HepG2 (cell line): ENCODE measurements around the gene DPEP3. TPM values are rescaled to one million over a fixed set of nuclear protein-coding genes. Genes with fewer than 3 reads are reported as not detected.
A peak's percentile ranks its signal among the peaks of the same experiment; 100 is the strongest.

Experiments used
- DZIP1 ChIP-seq: sonication (generic); formaldehyde crosslinking; IDR thresholded peaks from 2 replicates; pipeline ENCODE4 v1.5.0; 2020; ENCODE audit warnings: mild to moderate bottlenecking, missing genetic modification reagents
- EHMT2 ChIP-seq: fragments of 200-600 bp; sonication (generic); IDR thresholded peaks from 2 replicates; pipeline ENCODE4 v1.7.0; 2017; ENCODE audit warnings: antibody characterized with exemption, low read depth, low read length, borderline replicate concordance
- FOXJ3 ChIP-seq: sonication (generic); formaldehyde crosslinking; IDR thresholded peaks from 2 replicates; pipeline ENCODE4 v1.4.0; 2020; ENCODE audit warnings: missing genetic modification reagents, mild to moderate bottlenecking, borderline replicate concordance
- GFI1 ChIP-seq: sonication (generic); formaldehyde crosslinking; IDR thresholded peaks from 2 replicates; pipeline ENCODE4 v1.5.0; 2020; ENCODE audit warnings: missing genetic modification reagents, mild to moderate bottlenecking, borderline replicate concordance
- HMGA1 ChIP-seq: sonication (generic); formaldehyde crosslinking; conservative IDR thresholded peaks from 2 replicates; pipeline ENCODE4 v1.4.0; 2020; ENCODE audit warnings: missing genetic modification reagents
- KDM1A ChIP-seq: IDR thresholded peaks from 2 replicates; pipeline ENCODE4 v1.6.1; 2016; ENCODE audit warnings: missing compliant biosample characterization
- LBX2 ChIP-seq: sonication (generic); formaldehyde crosslinking; IDR thresholded peaks from 2 replicates; pipeline ENCODE4 v1.5.0; 2020; ENCODE audit warnings: missing genetic modification reagents, mild to moderate bottlenecking, borderline replicate concordance
- LCORL ChIP-seq, 2 experiments: fragments of 450-650 bp in 1 of 2; sonication (generic) in 1 of 2; formaldehyde crosslinking in 1 of 2; IDR thresholded peaks; 2 replicates each; pipeline versions ENCODE4 v1.5.0 to v1.6.1; 2017 to 2020; ENCODE audit warnings: antibody characterized with exemption in 1 of 2, missing genetic modification reagents in 1 of 2
- MAFG ChIP-seq: sonication (generic); formaldehyde crosslinking; IDR thresholded peaks from 2 replicates; pipeline ENCODE4 v1.5.1; 2020; ENCODE audit warnings: mild to moderate bottlenecking, missing genetic modification reagents
- MED1 ChIP-seq: sonication (generic); formaldehyde crosslinking; IDR thresholded peaks from 2 replicates; pipeline ENCODE4 v1.4.0; 2020; ENCODE audit warnings: missing genetic modification reagents
- MLXIP ChIP-seq: sonication (generic); formaldehyde crosslinking; IDR thresholded peaks from 2 replicates; pipeline ENCODE4 v1.9.0; 2021; ENCODE audit warnings: missing genetic modification reagents, borderline replicate concordance
- MTERF4 ChIP-seq: sonication (generic); formaldehyde crosslinking; IDR thresholded peaks from 2 replicates; pipeline ENCODE4 v1.8.0; 2023; ENCODE audit warnings: mild to moderate bottlenecking, missing genetic modification reagents
- MTF2 ChIP-seq: sonication (generic); formaldehyde crosslinking; IDR thresholded peaks from 2 replicates; pipeline ENCODE4 v1.5.0; 2020; ENCODE audit warnings: missing genetic modification reagents, borderline replicate concordance
- REXO4 ChIP-seq: sonication (generic); formaldehyde crosslinking; IDR thresholded peaks from 2 replicates; pipeline ENCODE4 v1.8.0; 2022; ENCODE audit warnings: missing genetic modification reagents, mild to moderate bottlenecking, borderline replicate concordance
- TFDP1 ChIP-seq: IDR thresholded peaks from 2 replicates; pipeline ENCODE4 v1.6.1; 2016; ENCODE audit warnings: missing compliant biosample characterization, missing genetic modification reagents, borderline replicate concordance
- ZC3H13 ChIP-seq: sonication (generic); formaldehyde crosslinking; IDR thresholded peaks from 2 replicates; pipeline ENCODE4 v1.8.1; 2023; ENCODE audit warnings: mild to moderate bottlenecking, missing genetic modification reagents, moderate library complexity
- ZNF30 ChIP-seq: sonication (generic); formaldehyde crosslinking; IDR thresholded peaks from 2 replicates; pipeline ENCODE4 v1.5.0; 2020; ENCODE audit warnings: mild to moderate bottlenecking, missing genetic modification reagents
- ZNF441 ChIP-seq: sonication (generic); formaldehyde crosslinking; IDR thresholded peaks from 2 replicates; pipeline ENCODE4 v1.7.0; 2021; ENCODE audit warnings: missing genetic modification reagents, borderline replicate concordance
- ZNF720 ChIP-seq: sonication (generic); formaldehyde crosslinking; IDR thresholded peaks from 2 replicates; pipeline ENCODE4 v1.4.0; 2020; ENCODE audit warnings: missing genetic modification reagents
- ZNF883 ChIP-seq: sonication (generic); formaldehyde crosslinking; IDR thresholded peaks from 2 replicates; pipeline ENCODE4 v1.5.1; 2020; ENCODE audit warnings: mild to moderate bottlenecking, missing genetic modification reagents; ENCODE audit errors: not compliant biosample characterization
- polyA plus RNA-seq, 8 experiments: library from polyadenylated mRNA; depleted of rRNA in 3 of 8; stranded (reverse) in 7 of 8; unstranded in 1 of 8; fragments of >200 nt; fragmentation: Illumina TruSeq in 4 of 8; extraction: Trizol in 4 of 8; gene quantifications; 2 replicates each; pipeline versions ENCODE4 v1.2.1 to v1.2.3, GENCODE V29; 2011 to 2016; ENCODE audit warnings: low read depth in 4 of 8, missing spikeins in 1 of 8, mixed read lengths in 1 of 8; ENCODE audit not compliant: insufficient read depth in 1 of 8
- total RNA-seq, 5 experiments: library from RNA; depleted of rRNA; stranded (reverse); fragments of >200 nt; fragmentation: Illumina TruSeq; extraction: Trizol; gene quantifications; 2 replicates each; pipeline ENCODE4 v1.2.3, GENCODE V29; 2016; ENCODE audit warnings: low read depth in 1 of 5

The DPEP3 gene
- total and polyA plus RNA-seq, 2 of the 13 experiments (the other 11 are each of a cell fraction or from before 2014, with no cell fraction given): not detected

- TF ChIP-seq KDM1A (CRISPR knock-in tag) (no peak), DZIP1 (CRISPR knock-in tag) (0 out of 2 replicates have a peak, but pooled peaks have one; percentile 15), ZNF441 (0 out of 2 replicates have a peak, but pooled peaks have one; percentile 22), REXO4 (no peak), TFDP1 (no peak), ZNF720 (CRISPR knock-in tag) (no peak), MTF2 (CRISPR knock-in tag) (no peak), LBX2 (0 out of 2 replicates have a peak, but pooled peaks have one; percentile 24), ZNF883 (CRISPR knock-in tag) (no peak), ZC3H13 (CRISPR knock-in tag) (no peak), MLXIP (no peak), GFI1 (CRISPR knock-in tag) (no peak), MTERF4 (CRISPR knock-in tag) (0 out of 2 replicates have a peak, but pooled peaks have one; percentile 4), HMGA1 (CRISPR knock-in tag) (no peak), MED1 (CRISPR knock-in tag) (no peak; the same call in 1 of the 2 replicates), FOXJ3 (CRISPR knock-in tag) (no peak), EHMT2 (no peak), MAFG (CRISPR knock-in tag) (no peak), LCORL (IDR thresholded peaks at IDR 0.05) (no peak), LCORL (CRISPR knock-in tag; IDR thresholded peaks at IDR 0.05) (peak; percentile 69), ZNF30 (CRISPR knock-in tag) (0 out of 2 replicates have a peak, but pooled peaks have one; percentile 25)
These were observed 14.4 kb downstream of the DPEP3 start (continued) for GRCh38 chr16:67965668-67966548.
